Measurements from ENCODE around the gene P2RY6.

P2RY6 gene

GRCh38 chr11:73338279-73338678 lies 66.1 kb downstream of the P2RY6 start:
- Histone ChIP-seq H3K9me3 (ENCODE audit: insufficient read depth, low read depth, low read length) (no peaks in the 10 kb centered on the region), H4K20me1 (ENCODE audit: insufficient read depth, low read length, poor library complexity, severe bottlenecking) (no peaks in the 10 kb centered on the region), H3K9me2 (replicated peaks; ENCODE audit: low read depth, low read length) (no peaks in the 10 kb centered on the region), H3K36me3 (ENCODE audit: insufficient read depth, low read length) (no peaks in the 10 kb centered on the region), H3K4me3 (ENCODE audit: low read length, poor library complexity, severe bottlenecking) (no peak overlapping the region), H3K9ac (ENCODE audit: low read depth, low read length, poor library complexity, severe bottlenecking) (no peak overlapping the region), H3K4me1 (ENCODE audit: insufficient read depth, low read length, poor library complexity, severe bottlenecking) (peaks cover 16% of the 10 kb centered on the region), H3F3A (ENCODE audit: low read depth) (no peaks in the 10 kb centered on the region), H3K4me2 (ENCODE audit: low read depth, low read length, poor library complexity, severe bottlenecking) (no peak overlapping the region), H3K27me3 (ENCODE audit: insufficient read depth, low read length, poor library complexity, severe bottlenecking) (no peaks in the 10 kb centered on the region), H2AFZ (ENCODE audit: low read length) (no peak overlapping the region), H3K79me2 (ENCODE audit: insufficient read depth, low read length) (no peaks in the 10 kb centered on the region)
- TF ChIP-seq EZH2phosphoT487 (IDR thresholded peaks at IDR 0.05; ENCODE audit: borderline replicate concordance) (no peak), CTCF (conservative IDR thresholded peaks at IDR 0.05; ENCODE audit: low read length) (no peak)

GRCh38 chr11:73340164-73340563 lies 68.0 kb downstream of the P2RY6 start:
- Histone ChIP-seq H3K36me3 (ENCODE audit: insufficient read depth, low read length) (no peaks in the 10 kb centered on the region), H3K9me2 (replicated peaks; ENCODE audit: low read depth, low read length) (no peaks in the 10 kb centered on the region), H2AFZ (ENCODE audit: low read length) (no peak overlapping the region), H3K79me2 (ENCODE audit: insufficient read depth, low read length) (no peaks in the 10 kb centered on the region), H3K9me3 (ENCODE audit: insufficient read depth, low read depth, low read length) (no peaks in the 10 kb centered on the region), H4K20me1 (ENCODE audit: insufficient read depth, low read length, poor library complexity, severe bottlenecking) (no peaks in the 10 kb centered on the region), H3K4me1 (ENCODE audit: insufficient read depth, low read length, poor library complexity, severe bottlenecking) (peaks cover 2% of the 10 kb centered on the region), H3K27me3 (ENCODE audit: insufficient read depth, low read length, poor library complexity, severe bottlenecking) (no peaks in the 10 kb centered on the region), H3K9ac (ENCODE audit: low read depth, low read length, poor library complexity, severe bottlenecking) (no peak overlapping the region), H3K4me3 (ENCODE audit: low read length, poor library complexity, severe bottlenecking) (no peak overlapping the region), H3F3A (ENCODE audit: low read depth) (no peaks in the 10 kb centered on the region), H3K4me2 (ENCODE audit: low read depth, low read length, poor library complexity, severe bottlenecking) (no peak overlapping the region)
- TF ChIP-seq CTCF (conservative IDR thresholded peaks at IDR 0.05; ENCODE audit: low read length) (no peak), EZH2phosphoT487 (IDR thresholded peaks at IDR 0.05; ENCODE audit: borderline replicate concordance) (no peak)

- no peak overlapping the region for H3K4me3 ChIP-seq (ENCODE audit: low read length, poor library complexity, severe bottlenecking)
- H3K36me3 ChIP-seq (ENCODE audit: insufficient read depth, low read length): no peaks in the 10 kb centered on the region
- no peaks in the 10 kb centered on the region for H3K79me2 ChIP-seq (ENCODE audit: insufficient read depth, low read length)
- no peaks in the 10 kb centered on the region for H3F3A ChIP-seq (ENCODE audit: low read depth)
- no peaks in the 10 kb centered on the region for H4K20me1 ChIP-seq (ENCODE audit: insufficient read depth, low read length, poor library complexity, severe bottlenecking)
- H3K4me1 ChIP-seq (ENCODE audit: insufficient read depth, low read length, poor library complexity, severe bottlenecking): no peaks in the 10 kb centered on the region
- H3K9me2 ChIP-seq (replicated peaks; ENCODE audit: low read depth, low read length): no peaks in the 10 kb centered on the region
- H3K27me3 ChIP-seq (ENCODE audit: insufficient read depth, low read length, poor library complexity, severe bottlenecking): no peaks in the 10 kb centered on the region
- TF ChIP-seq EZH2phosphoT487 (IDR thresholded peaks at IDR 0.05; ENCODE audit: borderline replicate concordance) (no peak), CTCF (conservative IDR thresholded peaks at IDR 0.05; ENCODE audit: low read length) (no peak)
- no peak overlapping the region for H2AFZ ChIP-seq (ENCODE audit: low read length)
- no peaks in the 10 kb centered on the region for H3K9me3 ChIP-seq (ENCODE audit: insufficient read depth, low read depth, low read length)
- no peak overlapping the region for H3K9ac ChIP-seq (ENCODE audit: low read depth, low read length, poor library complexity, severe bottlenecking)
- no peak overlapping the region for H3K4me2 ChIP-seq (ENCODE audit: low read depth, low read length, poor library complexity, severe bottlenecking)
Measured at GRCh38 chr11:73342633-73343032, 70.5 kb downstream of the P2RY6 start.
